ENCODE measurements around the gene RRBP1.

RRBP1 gene

GRCh38 chr20:17690144-17690543 lies 8.1 kb upstream of the RRBP1 start:
- no peak for TF ChIP-seq CTCF (IDR thresholded peaks at IDR 0.05)
- intact Hi-C loops (cut with DNase I; ENCODE audit: low total_unique reads), result no loop called here

GRCh38 chr20:17688965-17689364 lies 6.9 kb upstream of the RRBP1 start:
- intact Hi-C loops (cut with DNase I; ENCODE audit: low total_unique reads), result loop anchor here (10.0 kb wide), 1 partner anchor 106 kb away; no protein-coding TSS in a partner anchor
- TF ChIP-seq CTCF (IDR thresholded peaks at IDR 0.05), result no peak

More at GRCh38 chr20:17690144-17690543, 8.1 kb upstream of the RRBP1 start:
- Histone ChIP-seq H3K27ac (no peak overlapping the region), H3K36me3 (no peaks in the 10 kb centered on the region), H3K4me3 (no peak overlapping the region), H3K9me3 (no peaks in the 10 kb centered on the region), H3K27me3 (no peaks in the 10 kb centered on the region), H3K4me1 (peaks cover 0 to 9% (median 0%) of the 10 kb centered on the region in 4 donors)
- no peak for DNase-seq

GRCh38 chr20:17687800-17688199 lies 5.8 kb upstream of the RRBP1 start:
- DNase-seq, result no peak
- TF ChIP-seq CTCF (IDR thresholded peaks at IDR 0.05), result no peak
- intact Hi-C loops (cut with DNase I; ENCODE audit: low total_unique reads), result loop anchor here (10.0 kb wide), 1 partner anchor 107 kb away; no protein-coding TSS in a partner anchor

More at GRCh38 chr20:17688965-17689364, 6.9 kb upstream of the RRBP1 start:
- H3K27me3 ChIP-seq, result peaks cover 0 to 6% of the 10 kb centered on the region in 2 donors
- H3K9me3 ChIP-seq, result no peaks in the 10 kb centered on the region
- H3K36me3 ChIP-seq, result no peaks in the 10 kb centered on the region
- no peak overlapping the region for H3K27ac ChIP-seq
- no peak for DNase-seq
- H3K4me3 ChIP-seq, result no peak overlapping the region
- H3K4me1 ChIP-seq, result peaks cover 0 to 9% (median 0%) of the 10 kb centered on the region in 4 donors

GRCh38 chr20:17685168-17685567 lies 3.1 kb upstream of the RRBP1 start:
- Histone ChIP-seq H3K27ac (no peak overlapping the region), H3K27me3 (peaks cover 0 to 6% of the 10 kb centered on the region in 2 donors), H3K9me3 (no peaks in the 10 kb centered on the region), H3K36me3 (no peaks in the 10 kb centered on the region), H3K4me3 (no peak overlapping the region), H3K4me1 (peaks cover 0 to 11% (median 6%) of the 10 kb centered on the region in 4 donors)
- no peak for DNase-seq
- no peak for TF ChIP-seq CTCF (IDR thresholded peaks at IDR 0.05)
- intact Hi-C loops (cut with DNase I; ENCODE audit: low total_unique reads), result loop anchor here (10.0 kb wide), 1 partner anchor 110 kb away; no protein-coding TSS in a partner anchor

More at GRCh38 chr20:17687800-17688199, 5.8 kb upstream of the RRBP1 start:
- Histone ChIP-seq H3K36me3 (no peaks in the 10 kb centered on the region), H3K27ac (no peak overlapping the region), H3K4me3 (no peak overlapping the region), H3K27me3 (peaks cover 0 to 6% of the 10 kb centered on the region in 2 donors), H3K9me3 (no peaks in the 10 kb centered on the region), H3K4me1 (peaks cover 0 to 3% (median 0%) of the 10 kb centered on the region in 4 donors)

GRCh38 chr20:17684077-17684888 lies 2.2 kb upstream of the RRBP1 start:
- H3K27ac ChIP-seq, result no peak overlapping the region
- TF ChIP-seq CTCF (IDR thresholded peaks at IDR 0.05), result no peak
- no peaks in the 10 kb centered on the region for H3K9me3 ChIP-seq
- intact Hi-C loops (cut with DNase I; ENCODE audit: low total_unique reads), result loop anchor here (5.0 to 10.0 kb wide), 2 partner anchors 111 to 213 kb away; no protein-coding TSS in a partner anchor
- no peak for DNase-seq
- H3K4me1 ChIP-seq, result peaks cover 0 to 18% (median 12%) of the 10 kb centered on the region in 4 donors
- no peaks in the 10 kb centered on the region for H3K36me3 ChIP-seq
- no peak overlapping the region for H3K4me3 ChIP-seq
- H3K27me3 ChIP-seq, result peaks cover 0 to 6% of the 10 kb centered on the region in 2 donors

Measured in tibial artery (tissue), 4 donors.